ENCODE data around the gene SHLD1.

Gene SHLD1

DNA sequence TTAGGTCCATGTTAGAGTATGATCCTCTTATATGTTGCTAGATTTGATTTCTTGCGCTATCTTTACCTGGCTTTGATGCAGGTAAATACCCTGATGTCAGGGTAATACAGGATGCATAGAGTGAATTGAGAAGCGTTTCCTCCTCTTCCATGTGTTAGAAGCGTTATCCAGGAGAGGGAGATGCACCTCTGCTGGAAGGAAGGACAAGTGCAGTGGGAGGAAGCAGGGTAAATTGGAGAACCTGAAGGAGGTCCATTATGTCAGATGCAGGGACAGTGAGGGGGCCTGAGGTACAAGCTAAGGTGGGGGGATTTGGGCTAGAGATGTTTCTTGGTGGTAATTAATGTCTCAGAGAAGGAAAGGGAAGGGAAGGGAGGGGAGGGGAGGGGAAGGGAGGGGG is 7.7 kb downstream of the SHLD1 start:
- H3K9me3 ChIP-seq (ENCODE audit: insufficient read depth, low read length) = no peaks in the 10 kb centered on the region
- H3K27ac ChIP-seq (ENCODE audit: low read depth, low read length) = peak overlapping the region; percentile 16; the same call in 1 of the 2 replicates
- H4K20me1 ChIP-seq (ENCODE audit: low read depth, low read length) = no peaks in the 10 kb centered on the region
- no peak overlapping the region for H3K9ac ChIP-seq (ENCODE audit: low read length)
- H3K27me3 ChIP-seq (ENCODE audit: low read length) = no peaks in the 10 kb centered on the region
- H3K9me2 ChIP-seq (replicated peaks; ENCODE audit: insufficient read depth, low read length) = no peaks in the 10 kb centered on the region
- TF ChIP-seq EZH2phosphoT487 (conservative IDR thresholded peaks at IDR 0.05; ENCODE audit: low read length) = no peak
- TF ChIP-seq, protein P1, sequence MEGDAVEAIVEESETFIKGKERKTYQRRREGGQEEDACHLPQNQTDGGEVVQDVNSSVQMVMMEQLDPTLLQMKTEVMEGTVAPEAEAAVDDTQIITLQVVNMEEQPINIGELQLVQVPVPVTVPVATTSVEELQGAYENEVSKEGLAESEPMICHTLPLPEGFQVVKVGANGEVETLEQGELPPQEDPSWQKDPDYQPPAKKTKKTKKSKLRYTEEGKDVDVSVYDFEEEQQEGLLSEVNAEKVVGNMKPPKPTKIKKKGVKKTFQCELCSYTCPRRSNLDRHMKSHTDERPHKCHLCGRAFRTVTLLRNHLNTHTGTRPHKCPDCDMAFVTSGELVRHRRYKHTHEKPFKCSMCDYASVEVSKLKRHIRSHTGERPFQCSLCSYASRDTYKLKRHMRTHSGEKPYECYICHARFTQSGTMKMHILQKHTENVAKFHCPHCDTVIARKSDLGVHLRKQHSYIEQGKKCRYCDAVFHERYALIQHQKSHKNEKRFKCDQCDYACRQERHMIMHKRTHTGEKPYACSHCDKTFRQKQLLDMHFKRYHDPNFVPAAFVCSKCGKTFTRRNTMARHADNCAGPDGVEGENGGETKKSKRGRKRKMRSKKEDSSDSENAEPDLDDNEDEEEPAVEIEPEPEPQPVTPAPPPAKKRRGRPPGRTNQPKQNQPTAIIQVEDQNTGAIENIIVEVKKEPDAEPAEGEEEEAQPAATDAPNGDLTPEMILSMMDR (IDR thresholded peaks at IDR 0.05; ENCODE audit: insufficient read depth, low read length, poor library complexity, severe bottlenecking) = no peak
- peaks cover 36% of the 10 kb centered on the region for H3F3A ChIP-seq (ENCODE audit: insufficient read depth)
- H2AFZ ChIP-seq (ENCODE audit: low read depth, low read length, severe bottlenecking) = no peak overlapping the region
- H3K36me3 ChIP-seq (ENCODE audit: low read length) = peaks cover 6% of the 10 kb centered on the region; the same call in 1 of the 2 replicates
- H3K4me3 ChIP-seq (ENCODE audit: insufficient read depth, low read length, poor library complexity, severe bottlenecking) = no peak overlapping the region
- H3K4me2 ChIP-seq (ENCODE audit: low read depth, low read length, poor library complexity, severe bottlenecking) = no peak overlapping the region
- peaks cover 50% of the 10 kb centered on the region for H3K79me2 ChIP-seq (ENCODE audit: insufficient read depth, low read length)

DNA sequence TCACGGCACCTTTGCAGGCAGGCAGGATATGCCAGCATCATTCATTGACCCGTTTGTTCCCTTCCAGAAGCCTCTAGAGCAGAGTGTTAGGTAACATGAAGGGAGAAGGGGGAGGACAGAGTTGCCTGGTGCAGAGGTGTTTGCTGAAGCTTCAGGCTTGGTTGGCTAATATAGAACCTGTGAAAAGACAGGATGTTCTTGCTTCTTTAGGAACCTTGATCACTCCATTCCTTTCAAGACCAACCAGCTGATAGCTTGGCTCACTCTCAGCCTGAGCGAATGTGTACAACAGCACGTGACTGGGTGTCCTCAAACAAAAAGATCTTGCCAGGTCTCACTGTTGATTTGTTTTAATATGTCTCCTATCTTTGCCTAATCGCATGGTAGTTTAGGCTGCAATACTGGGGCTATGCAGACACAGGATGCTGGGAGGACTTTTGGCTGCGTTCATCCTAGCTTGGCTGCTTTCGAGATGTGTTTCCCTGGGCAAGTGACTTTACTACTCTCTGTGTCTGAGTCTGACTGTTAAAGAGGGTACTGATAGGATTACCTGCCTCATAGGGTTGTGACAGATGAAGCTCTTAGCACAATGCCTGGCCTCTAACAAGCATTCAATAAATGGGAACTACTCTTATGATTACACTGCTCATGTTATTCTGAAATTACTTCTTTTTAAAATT is 16.0 kb downstream of the SHLD1 start:
- H3K27ac ChIP-seq (ENCODE audit: low read depth, low read length) = peak overlapping the region; percentile 93
- no peaks in the 10 kb centered on the region for H3K9me3 ChIP-seq (ENCODE audit: insufficient read depth, low read length)
- H3K4me2 ChIP-seq (ENCODE audit: low read depth, low read length, poor library complexity, severe bottlenecking) = no peak overlapping the region
- TF ChIP-seq EZH2phosphoT487 (conservative IDR thresholded peaks at IDR 0.05; ENCODE audit: low read length) = no peak
- TF ChIP-seq, protein P1 (IDR thresholded peaks at IDR 0.05; ENCODE audit: insufficient read depth, low read length, poor library complexity, severe bottlenecking) = no peak
- H3K27me3 ChIP-seq (ENCODE audit: low read length) = no peaks in the 10 kb centered on the region
- H4K20me1 ChIP-seq (ENCODE audit: low read depth, low read length) = no peaks in the 10 kb centered on the region
- H3K9me2 ChIP-seq (replicated peaks; ENCODE audit: insufficient read depth, low read length) = no peaks in the 10 kb centered on the region
- H3K36me3 ChIP-seq (ENCODE audit: low read length) = no peaks in the 10 kb centered on the region; the same call in 1 of the 2 replicates
- H2AFZ ChIP-seq (ENCODE audit: low read depth, low read length, severe bottlenecking) = no peak overlapping the region
- no peak overlapping the region; the same call in 1 of the 2 replicates for H3K9ac ChIP-seq (ENCODE audit: low read length)
- H3K4me3 ChIP-seq (ENCODE audit: insufficient read depth, low read length, poor library complexity, severe bottlenecking) = no peak overlapping the region
- peaks cover 76% of the 10 kb centered on the region for H3F3A ChIP-seq (ENCODE audit: insufficient read depth)
- H3K79me2 ChIP-seq (ENCODE audit: insufficient read depth, low read length) = peaks cover 29% of the 10 kb centered on the region

DNA sequence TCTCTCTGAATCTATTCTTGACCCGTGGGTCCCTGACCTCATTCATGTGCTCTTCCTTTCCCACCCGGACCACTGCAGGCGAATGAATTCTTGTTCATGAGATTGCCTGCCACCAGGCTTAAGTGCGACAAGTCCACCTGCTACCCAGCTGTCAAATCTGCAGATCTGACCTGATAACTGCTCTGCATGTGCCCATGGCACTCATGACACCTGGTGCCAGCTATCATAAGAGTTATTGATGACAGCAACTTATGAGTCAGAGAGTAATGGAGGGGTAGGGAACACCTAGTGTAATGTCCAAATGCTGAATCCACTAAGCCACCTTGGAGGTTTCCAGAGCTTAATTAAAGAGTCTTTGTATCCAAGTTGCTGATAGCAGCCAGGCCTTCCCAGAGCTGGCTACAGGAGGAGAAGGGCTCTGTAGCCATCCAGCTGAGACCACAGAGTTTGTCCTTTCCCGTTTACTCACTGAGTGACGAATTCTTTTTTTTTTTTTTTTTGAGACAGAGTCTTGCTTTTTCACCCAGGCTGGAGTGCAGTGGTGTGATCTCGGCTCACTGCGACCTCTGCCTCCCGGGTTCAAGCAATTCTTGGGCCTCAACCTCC is 17.4 kb downstream of the SHLD1 start:
- H3K9me2 ChIP-seq (replicated peaks; ENCODE audit: insufficient read depth, low read length) = no peaks in the 10 kb centered on the region
- no peaks in the 10 kb centered on the region for H3K27me3 ChIP-seq (ENCODE audit: low read length)
- H3K36me3 ChIP-seq (ENCODE audit: low read length) = no peaks in the 10 kb centered on the region
- H2AFZ ChIP-seq (ENCODE audit: low read depth, low read length, severe bottlenecking) = no peak overlapping the region
- H4K20me1 ChIP-seq (ENCODE audit: low read depth, low read length) = no peaks in the 10 kb centered on the region
- H3K79me2 ChIP-seq (ENCODE audit: insufficient read depth, low read length) = peaks cover 38% of the 10 kb centered on the region
- no peak overlapping the region for H3K4me2 ChIP-seq (ENCODE audit: low read depth, low read length, poor library complexity, severe bottlenecking)
- peaks cover 75% of the 10 kb centered on the region for H3F3A ChIP-seq (ENCODE audit: insufficient read depth)
- H3K27ac ChIP-seq (ENCODE audit: low read depth, low read length) = peak overlapping the region; percentile 93
- H3K9ac ChIP-seq (ENCODE audit: low read length) = no peak overlapping the region
- H3K9me3 ChIP-seq (ENCODE audit: insufficient read depth, low read length) = no peaks in the 10 kb centered on the region
- TF ChIP-seq EZH2phosphoT487 (conservative IDR thresholded peaks at IDR 0.05; ENCODE audit: low read length) = no peak
- TF ChIP-seq, protein P1 (IDR thresholded peaks at IDR 0.05; ENCODE audit: insufficient read depth, low read length, poor library complexity, severe bottlenecking) = no peak
- H3K4me3 ChIP-seq (ENCODE audit: insufficient read depth, low read length, poor library complexity, severe bottlenecking) = no peak overlapping the region
